HUDEP-2 (cell line): Measurements from ENCODE around the gene PRRX1.
A peak's percentile ranks its signal among the peaks of the same experiment; 100 is the strongest.

Source experiments
- DNase-seq, 76 experiments: peaks; one replicate each; lab custom pipeline; 2025; ENCODE audit not compliant: unreplicated experiment in 76 of 76; lab: John Stamatoyannopoulos, UW

Gene PRRX1

GRCh38 chr1:170663404-170664092, 383 bp upstream of the PRRX1 start:
- DNase-seq = no peak

DNA sequence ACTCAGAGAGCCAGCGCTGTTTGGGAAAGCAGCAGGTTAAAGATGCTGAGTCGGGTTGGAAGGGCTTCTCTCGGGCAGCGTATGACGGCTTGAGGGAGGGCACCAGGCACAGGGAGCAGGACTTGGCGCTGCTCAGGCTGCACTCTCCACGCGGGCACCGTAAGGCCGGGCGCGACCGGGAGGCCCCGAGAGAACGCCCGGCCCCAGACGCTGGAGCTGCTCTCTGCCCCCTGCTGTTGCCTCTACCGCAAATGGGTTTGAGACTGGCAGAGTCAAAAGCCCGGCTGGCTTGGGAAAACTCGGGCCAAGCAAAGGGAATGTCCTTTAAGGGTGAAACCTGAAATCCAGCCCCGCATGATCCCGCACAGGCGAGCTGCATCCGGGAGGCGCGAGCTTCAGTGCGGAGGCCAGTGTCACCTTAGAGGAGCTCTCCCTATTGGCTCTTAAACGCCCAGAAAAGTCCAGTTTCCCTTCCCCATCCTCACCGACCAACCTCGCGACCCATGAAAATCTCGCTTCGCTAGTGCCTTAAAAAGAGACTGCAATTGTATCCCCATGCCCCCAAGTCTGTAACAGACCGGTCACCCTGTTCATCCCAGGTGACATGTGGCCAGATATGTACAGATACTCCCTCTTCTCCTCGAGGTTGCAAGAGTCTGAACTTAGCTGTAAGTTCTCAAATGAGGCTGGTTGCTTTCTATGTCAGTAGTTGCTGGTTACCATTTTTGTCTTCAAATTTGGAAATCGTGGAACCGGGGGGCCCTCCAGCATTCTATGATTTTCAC, 1.1 kb downstream of the PRRX1 start:
- no peak for DNase-seq

GRCh38 chr1:170665629-170666028, 1.7 kb downstream of the PRRX1 start:
- no peak for DNase-seq

GRCh38 chr1:170666541-170667254, 2.8 kb downstream of the PRRX1 start:
- no peak for DNase-seq

DNA sequence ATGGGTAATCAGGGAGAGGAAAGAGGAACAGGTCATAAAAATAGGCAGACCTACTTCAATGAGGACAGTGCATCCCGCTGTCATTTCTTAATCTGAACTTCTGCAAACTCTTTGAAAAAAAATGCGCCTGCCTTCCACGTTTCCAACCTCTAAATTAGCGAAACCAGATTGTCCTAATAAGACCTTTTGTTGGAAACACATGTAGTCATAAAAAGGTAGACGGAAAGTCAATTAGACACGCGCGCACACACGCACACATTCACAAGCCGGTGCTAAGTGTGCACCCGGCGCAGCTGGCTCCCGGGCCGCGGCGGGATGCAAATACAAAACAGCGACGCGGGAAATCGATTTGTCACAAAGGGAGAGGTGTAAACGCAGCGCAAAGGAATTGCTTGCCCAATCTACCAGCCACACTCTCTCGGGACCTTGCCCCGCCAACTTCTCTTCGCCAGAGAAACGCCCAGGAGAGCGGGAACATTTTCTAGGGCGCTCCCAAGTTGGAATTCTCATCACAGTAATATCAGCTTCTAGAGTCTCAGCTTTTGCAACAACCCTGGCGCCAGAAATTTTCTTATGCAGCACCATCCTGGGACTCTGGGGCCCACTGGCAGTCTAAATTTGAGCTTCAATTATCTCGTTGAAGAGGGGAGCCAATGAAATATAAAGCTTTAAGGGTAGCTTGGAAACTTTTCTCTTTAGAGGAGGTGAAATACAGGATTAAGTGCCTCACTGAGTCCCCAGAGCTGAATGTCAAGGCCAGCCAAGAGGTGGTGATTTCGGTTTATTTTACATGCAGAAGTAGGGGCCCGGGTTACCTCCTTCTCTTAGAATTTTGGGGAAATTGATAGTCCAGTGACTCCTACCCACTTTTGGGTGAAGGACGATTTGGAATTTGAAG, 4.5 kb downstream of the PRRX1 start:
- no peak for DNase-seq

- no peak for DNase-seq
These were observed 5.1 kb downstream of the PRRX1 start for GRCh38 chr1:170669107-170669445.

DNA sequence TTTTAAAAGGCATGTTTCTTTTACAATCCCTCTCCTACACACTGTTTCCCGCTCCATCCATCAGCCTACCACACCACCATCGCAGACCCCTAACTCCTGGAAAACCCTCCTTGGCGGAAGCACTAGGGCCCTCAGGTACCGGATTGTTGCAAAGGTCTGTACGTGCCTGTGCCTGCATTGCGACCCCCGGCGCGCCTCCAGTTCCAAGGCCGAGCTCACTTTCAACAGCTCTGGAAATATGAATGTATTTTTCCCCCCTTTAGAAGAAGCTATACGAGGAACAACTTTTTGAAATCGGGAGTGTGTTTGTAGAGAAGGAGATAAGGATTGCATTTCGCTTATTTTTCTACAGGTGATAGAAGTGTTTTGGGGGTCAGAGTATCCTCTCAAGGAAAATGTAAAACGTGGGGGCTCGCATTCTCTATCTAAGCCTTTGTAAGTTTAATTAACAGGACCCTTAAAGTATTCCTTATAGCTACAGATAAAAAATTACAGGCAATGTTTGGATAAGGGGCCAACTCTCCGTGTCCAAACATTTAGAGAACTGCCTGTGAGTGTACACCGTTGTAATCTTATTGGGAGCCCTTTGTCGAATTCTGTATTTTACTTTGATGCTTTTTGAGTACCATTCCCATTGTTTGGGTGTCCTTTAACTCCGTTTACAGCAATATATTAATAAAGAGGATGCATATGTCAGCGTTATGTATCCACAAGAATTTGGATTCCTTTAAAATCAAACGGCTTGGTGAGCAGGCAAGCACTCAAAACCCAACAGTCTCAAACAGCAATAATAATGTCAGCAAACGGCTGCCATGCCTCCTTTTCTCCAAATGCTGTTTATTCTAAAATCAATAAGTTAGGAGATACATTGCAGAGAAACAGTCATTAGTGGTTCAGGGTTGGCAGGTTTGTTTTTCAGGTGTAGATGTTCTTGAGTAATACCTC, 5.9 kb downstream of the PRRX1 start:
- no peak for DNase-seq

DNA sequence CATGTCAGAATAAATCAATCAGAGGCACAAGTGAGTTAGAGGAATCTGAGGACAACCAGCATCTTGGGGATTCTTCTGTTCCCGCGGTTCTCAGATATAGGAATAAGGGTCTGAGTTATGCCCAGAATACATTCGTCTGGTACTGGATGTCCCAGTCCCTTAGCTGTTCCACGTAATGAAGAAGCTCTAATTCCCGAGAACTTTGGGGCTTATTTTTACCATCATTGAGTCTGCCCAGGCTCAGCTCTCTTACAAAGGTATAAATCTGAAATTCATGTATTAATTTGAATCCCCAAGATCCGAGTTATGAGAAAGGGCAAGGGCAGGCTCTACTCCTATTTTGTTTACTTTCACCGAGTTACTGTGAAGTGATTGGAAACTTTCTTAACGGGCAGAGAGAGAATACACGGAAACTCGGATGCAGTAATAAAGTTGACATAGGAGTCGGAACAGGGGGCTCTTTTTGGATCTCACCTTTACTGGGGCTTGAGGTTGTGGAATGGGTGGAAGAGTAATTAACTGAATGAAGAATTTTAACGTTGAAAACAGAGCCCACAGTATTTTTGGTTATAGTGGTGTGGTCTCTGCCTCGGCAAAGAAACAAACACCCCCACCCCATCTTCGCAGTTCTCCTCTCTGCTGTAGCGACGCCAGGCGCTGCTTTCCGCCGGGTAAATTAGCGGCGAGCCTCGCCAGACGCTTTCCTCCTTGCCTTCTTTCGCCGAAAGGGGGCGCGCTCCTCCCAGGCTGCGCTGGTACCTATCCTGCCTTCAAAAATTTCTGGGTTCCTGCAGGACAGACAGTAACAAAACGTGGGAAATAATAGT, 7.1 kb downstream of the PRRX1 start:
- DNase-seq = peak in 27 of 76 experiments; percentile 1 to 55 (median 16)

DNA sequence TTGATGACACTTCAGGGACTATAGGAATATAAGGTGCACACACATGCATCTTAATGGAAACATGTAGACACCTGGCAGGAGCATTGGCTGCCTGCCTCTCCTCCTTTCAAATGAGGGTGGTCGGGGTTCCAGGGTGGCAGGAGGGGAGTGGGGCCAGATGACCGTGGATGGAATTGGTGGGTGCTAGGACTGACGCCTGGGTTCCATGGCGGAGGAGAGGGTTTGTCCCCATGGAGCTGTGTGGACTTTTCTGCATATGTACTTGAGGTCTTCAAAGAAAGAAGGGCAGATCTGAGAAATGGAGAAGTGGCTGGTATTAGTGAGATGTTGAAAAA, 7.7 kb downstream of the PRRX1 start:
- no peak for DNase-seq

DNA sequence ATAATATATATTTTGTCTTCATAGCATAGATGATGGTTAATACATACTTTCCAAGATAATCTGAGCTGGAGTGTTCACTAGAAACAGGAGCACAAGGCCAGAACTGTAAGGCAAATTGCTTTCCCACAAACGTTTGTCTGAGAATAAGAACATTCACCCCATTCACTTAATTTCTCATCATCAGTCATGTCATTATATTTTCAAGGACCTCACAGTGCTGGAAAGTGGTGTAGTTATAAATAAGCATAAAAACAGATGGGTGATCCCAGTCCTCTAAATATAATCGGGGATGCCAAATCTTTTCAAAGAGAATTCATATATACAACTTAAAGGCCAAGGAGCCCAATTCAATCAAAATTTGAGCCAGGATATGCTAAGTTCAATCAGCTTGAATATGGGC, 8.4 kb downstream of the PRRX1 start:
- DNase-seq = no peak

GRCh38 chr1:170674239-170674638, 10.3 kb downstream of the PRRX1 start:
- DNase-seq = no peak

DNA sequence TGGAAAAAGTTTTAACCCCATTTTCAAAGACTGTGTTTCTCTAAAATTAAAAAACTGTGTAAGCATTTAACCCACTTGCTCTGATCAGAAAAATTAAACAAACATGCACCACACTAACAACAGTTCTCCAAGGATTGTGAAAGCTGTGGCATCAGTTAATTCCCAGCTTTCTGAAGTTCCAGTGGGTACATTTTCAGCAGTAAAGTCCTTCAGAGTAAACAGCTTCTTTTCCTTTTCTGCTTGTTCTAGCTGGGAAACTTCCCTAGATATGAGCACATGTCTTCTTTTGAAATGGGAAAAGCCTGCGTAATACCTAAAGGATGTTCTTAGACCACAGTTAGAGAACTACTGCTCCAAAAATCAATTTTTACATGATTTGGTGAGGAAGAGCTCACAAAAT, 11.1 kb downstream of the PRRX1 start:
- no peak for DNase-seq

DNA sequence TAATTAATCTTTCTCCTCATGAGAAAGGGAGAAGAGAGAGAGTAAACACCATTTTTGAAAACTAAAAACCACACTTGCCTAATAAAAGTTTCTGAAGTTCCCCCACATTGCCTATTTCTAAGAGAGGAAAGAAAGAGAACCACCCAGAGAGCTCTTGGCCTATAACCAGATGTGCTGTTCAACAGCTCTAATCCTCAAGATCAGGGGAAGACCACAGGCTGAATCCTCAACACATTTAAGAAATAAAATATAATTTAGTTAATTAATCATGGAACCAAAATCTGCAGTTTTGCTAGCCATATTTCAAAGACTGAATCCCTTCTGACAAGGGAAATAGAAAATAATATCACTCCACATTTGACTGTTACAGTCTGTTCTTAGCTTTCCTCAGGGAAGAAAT, 11.9 kb downstream of the PRRX1 start:
- DNase-seq = no peak

DNA sequence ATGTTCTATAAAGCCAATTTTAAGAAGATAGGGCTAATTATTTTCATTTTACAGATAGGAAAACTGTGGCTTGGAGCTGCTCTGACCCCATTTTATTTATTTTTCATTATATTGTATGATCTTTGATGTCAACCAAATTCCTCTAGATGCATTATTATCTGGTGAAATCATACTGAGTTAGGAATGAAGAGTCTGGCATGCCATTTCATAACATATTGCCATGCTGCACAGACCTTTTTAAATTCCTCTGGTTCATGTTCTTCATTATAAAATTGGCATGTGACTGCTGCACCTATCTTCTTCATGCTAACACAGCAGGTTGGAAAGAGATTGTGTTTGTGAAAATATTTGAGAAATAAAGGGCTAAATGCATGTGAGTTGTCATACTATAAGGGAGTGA, 12.7 kb downstream of the PRRX1 start:
- DNase-seq = no peak

DNA sequence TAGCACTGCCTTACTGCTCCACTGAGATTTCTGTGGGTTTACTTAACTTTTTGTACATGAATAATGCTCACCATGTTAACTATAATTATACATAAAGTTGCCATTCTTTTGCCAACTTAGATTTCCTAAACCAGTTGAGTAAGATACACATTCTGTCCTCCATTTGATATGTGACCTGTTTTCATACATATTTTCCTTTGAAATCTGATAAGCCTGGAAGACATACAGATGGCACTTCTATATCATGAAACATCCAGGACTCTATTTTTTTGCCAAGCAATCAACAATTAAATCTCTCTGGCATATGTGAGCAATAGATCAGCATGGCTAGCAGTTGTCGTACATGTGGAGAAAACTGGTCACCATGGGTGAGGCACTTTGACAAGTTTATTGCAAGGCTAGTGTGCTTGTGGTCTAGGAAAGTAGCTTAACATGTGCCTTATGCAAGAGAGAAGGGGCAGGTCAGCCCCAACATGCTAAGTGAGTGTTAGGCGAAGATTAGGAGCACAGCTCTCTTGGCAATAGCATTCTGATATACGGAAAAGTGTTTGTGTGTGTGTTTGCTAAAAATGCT, 14.2 kb downstream of the PRRX1 start:
- DNase-seq = no peak

DNA sequence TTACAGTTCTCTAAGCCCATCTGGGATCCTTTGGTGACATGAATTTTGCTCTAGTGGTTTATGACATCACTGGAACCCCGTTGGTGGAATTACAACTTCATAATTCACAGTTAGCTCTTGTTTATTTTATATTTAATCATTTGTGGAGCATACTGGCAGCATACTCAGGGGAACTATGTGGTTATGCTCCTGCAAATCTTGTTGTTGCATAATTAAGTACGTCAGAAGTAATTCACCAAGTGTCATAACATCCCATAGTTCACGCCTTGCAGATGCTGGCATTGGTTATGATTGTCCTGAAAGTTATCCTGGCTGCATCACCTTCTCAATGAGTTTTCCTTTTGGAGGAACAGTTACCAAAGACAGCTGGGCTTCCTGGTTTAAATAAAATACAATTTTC, 16.5 kb downstream of the PRRX1 start:
- no peak for DNase-seq

GRCh38 chr1:170682169-170682568, 18.2 kb downstream of the PRRX1 start:
- DNase-seq = no peak

GRCh38 chr1:170682809-170683208, 18.9 kb downstream of the PRRX1 start:
- no peak for DNase-seq

DNA sequence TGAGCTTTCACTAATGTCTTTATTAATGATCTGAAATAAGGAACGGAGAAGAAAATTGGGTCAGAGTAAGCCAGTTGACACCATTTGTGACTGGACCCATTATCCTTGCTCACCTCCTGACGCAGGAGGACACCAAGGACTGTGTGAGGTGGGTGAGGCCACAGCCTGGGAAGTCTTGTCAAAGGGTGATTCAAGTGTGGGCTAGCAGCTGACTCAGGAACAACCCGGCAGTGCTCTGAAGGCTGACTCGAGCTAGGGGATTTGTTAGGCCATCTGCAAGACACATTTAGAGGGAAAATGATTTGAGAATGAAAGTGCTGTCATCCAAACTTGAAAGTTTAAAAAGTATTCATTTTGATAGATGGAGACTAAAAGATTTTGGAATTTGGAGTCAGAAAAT, 21.2 kb downstream of the PRRX1 start:
- DNase-seq = no peak
